ENCODE results near the gene GANAB.

- TF ChIP-seq POLR2AphosphoS5 (IDR thresholded peaks at IDR 0.05) (no peak), CTCF (IDR thresholded peaks at IDR 0.05) (no peak)
Measured at GRCh38 chr11:62607714-62608113, 38.7 kb downstream of the GANAB start.
